Keratinocyte (primary cell): Measurements from ENCODE around the gene HAUS8. TPM values are rescaled to one million over a fixed set of nuclear protein-coding genes. Genes with fewer than 3 reads are reported as not detected.

ENCODE experiments used
- DNase-seq: peaks from one replicate; pipeline ENCODE4 v3.0.0-alpha.2; 2011; ENCODE audit warnings: low read depth, missing footprints, low spot score
- FAIRE-seq: peaks from 2 replicates; lab custom pipeline; 2011; peaks lifted over from hg19 to GRCh38; lab: Jason Lieb, UNC
- H2AFZ ChIP-seq: 2 replicates; pipeline ENCODE4 v1.6.0; 2012; ENCODE audit warnings: low read length, control low read depth, inconsistent platforms; ENCODE audit not compliant: control insufficient read depth
- H3K27ac ChIP-seq: 2 replicates; pipeline ENCODE4 v1.5.1; 2011; ENCODE audit warnings: low read length; ENCODE audit not compliant: control insufficient read depth, insufficient read depth
- H3K27me3 ChIP-seq: 3 replicates; pipeline ENCODE4 v1.6.0; 2011; ENCODE audit warnings: low read length; ENCODE audit not compliant: control insufficient read depth, insufficient read depth; ENCODE audit errors: extremely low read depth
- H3K36me3 ChIP-seq, 2 experiments: 2 replicates in 1 of 2; 3 replicates in 1 of 2; pipeline ENCODE4 v1.5.1; 2011; ENCODE audit warnings: low read length in 2 of 2, mild to moderate bottlenecking in 1 of 2; ENCODE audit not compliant: control insufficient read depth in 2 of 2, insufficient read depth in 2 of 2; ENCODE audit errors: extremely low read depth in 1 of 2
- H3K4me1 ChIP-seq: 3 replicates; pipeline ENCODE4 v1.5.1; 2011; ENCODE audit warnings: low read length; ENCODE audit not compliant: control insufficient read depth, insufficient read depth; ENCODE audit errors: extremely low read depth
- H3K4me2 ChIP-seq: 3 replicates; pipeline ENCODE4 v1.6.0; 2011; ENCODE audit warnings: low read depth, low read length; ENCODE audit not compliant: control insufficient read depth, insufficient read depth; ENCODE audit errors: extremely low read depth
- H3K4me3 ChIP-seq, 3 experiments: fragments of 200-600 bp in 1 of 3; sonication (generic) in 1 of 3; 2 replicates in 2 of 3; 3 replicates in 1 of 3; pipeline ENCODE4 v1.5.1; 2011 to 2016; ENCODE audit warnings: low read length in 3 of 3, mild to moderate bottlenecking in 3 of 3, control low read depth in 2 of 3, inconsistent platforms in 1 of 3, low read depth in 1 of 3, mixed read lengths in 1 of 3, mixed run types in 1 of 3, moderate library complexity in 1 of 3; ENCODE audit not compliant: control insufficient read depth in 2 of 3, insufficient read depth in 2 of 3; ENCODE audit errors: extremely low read depth in 1 of 3
- H3K79me2 ChIP-seq: 2 replicates; pipeline ENCODE4 v1.6.0; 2012; ENCODE audit warnings: low read length; ENCODE audit not compliant: control insufficient read depth, insufficient read depth
- H3K9ac ChIP-seq: 3 replicates; pipeline ENCODE4 v1.6.0; 2011; ENCODE audit warnings: low read length; ENCODE audit not compliant: control insufficient read depth, insufficient read depth; ENCODE audit errors: extremely low read depth
- H3K9me1 ChIP-seq: 3 replicates; pipeline ENCODE4 v1.6.0; 2011; ENCODE audit warnings: low read length; ENCODE audit not compliant: control insufficient read depth, insufficient read depth; ENCODE audit errors: extremely low read depth
- H3K9me3 ChIP-seq: 2 replicates; pipeline ENCODE4 v1.5.1; 2012; ENCODE audit warnings: low read depth, low read length; ENCODE audit not compliant: control insufficient read depth
- H4K20me1 ChIP-seq: 3 replicates; pipeline ENCODE4 v1.6.0; 2011; ENCODE audit warnings: low read length; ENCODE audit not compliant: control insufficient read depth, insufficient read depth; ENCODE audit errors: extremely low read depth
- CTCF ChIP-seq, 3 experiments: IDR thresholded peaks in 1 of 3; conservative IDR thresholded peaks in 1 of 3; optimal IDR thresholded peaks in 1 of 3; 2 replicates in 2 of 3; 3 replicates in 1 of 3; pipeline versions ENCODE3 to v1.5.1; 2011; ENCODE audit warnings: low read length in 3 of 3, mild to moderate bottlenecking in 3 of 3, moderate library complexity in 2 of 3, control low read depth in 1 of 3, inconsistent platforms in 1 of 3; ENCODE audit not compliant: insufficient read depth in 2 of 3; ENCODE audit errors: extremely low read depth in 1 of 3
- EZH2 ChIP-seq: IDR thresholded peaks from one replicate; pipeline ENCODE4 v1.6.1; 2012; ENCODE audit warnings: inconsistent platforms, mild to moderate bottlenecking, low read length, moderate library complexity
- dilution Hi-C: fragments of 300-500 bp; cut with MboI; formaldehyde crosslinking; loops from one replicate; pipeline ENCODE4 v1.7.0; 2020; ENCODE audit warnings: low sequenced_read_pairs; ENCODE audit not compliant: extremely low pct_ligation_motif_present
- polyA plus RNA-seq, 5 experiments: library from polyadenylated mRNA; depleted of rRNA in 3 of 5; stranded (reverse) in 3 of 5; stranded (forward) in 1 of 5; unstranded in 1 of 5; fragments of >200 nt; gene quantifications; 1 replicate in 1 of 5; 2 replicates in 3 of 5; 3 replicates in 1 of 5; pipeline versions ENCODE4 v1.2.1 to v1.2.3, GENCODE V29; 2011 to 2012; ENCODE audit warnings: missing spikeins in 2 of 5, low read depth in 1 of 5, low replicate concordance in 1 of 5

HAUS8 gene
- polyA plus RNA-seq, 1 donor (not counting 4 experiments of a cell fraction or from before 2014, with no cell fraction given) = 8.1 TPM

- Histone ChIP-seq H3K9ac (no peak overlapping the region), H3K9me3 (peaks cover 7% of the 10 kb centered on the region), H3K9me1 (no peaks in the 10 kb centered on the region), H3K4me3 (no peak overlapping the region), H3K27ac (no peak overlapping the region), H2AFZ (no peak overlapping the region), H3K36me3 (peaks cover 3 to 20% of the 10 kb centered on the region in 2 experiments), H3K27me3 (no peaks in the 10 kb centered on the region), H4K20me1 (no peaks in the 10 kb centered on the region), H3K79me2 (peaks cover 10% of the 10 kb centered on the region), H3K4me1 (no peaks in the 10 kb centered on the region), H3K4me2 (no peak overlapping the region)
- DNase-seq (no peak), FAIRE-seq (no peak)
- TF ChIP-seq EZH2 (no peak), CTCF (optimal IDR thresholded peaks at IDR 0.05 in 1 of 3, IDR thresholded peaks at IDR 0.05 in 1 of 3, conservative IDR thresholded peaks at IDR 0.05 in 1 of 3; ENCODE audit: extremely low read depth in 1 of 3, insufficient read depth in 2 of 3, low read length in 3 of 3) (no peak)
- dilution Hi-C loops = no loop called here
Observed at GRCh38 chr19:17061205-17061604, 14.0 kb downstream of the HAUS8 start.

- no peaks in the 10 kb centered on the region for H3K27me3 ChIP-seq
- DNase-seq (no peak), FAIRE-seq (no peak)
- no peaks in the 10 kb centered on the region for H4K20me1 ChIP-seq
- peaks cover 10% of the 10 kb centered on the region for H3K79me2 ChIP-seq
- dilution Hi-C loops = no loop called here
- H3K4me2 ChIP-seq = no peak overlapping the region
- H3K9me3 ChIP-seq = peaks cover 7% of the 10 kb centered on the region
- H3K4me1 ChIP-seq = no peaks in the 10 kb centered on the region
- H3K9me1 ChIP-seq = no peaks in the 10 kb centered on the region
- no peak overlapping the region for H3K4me3 ChIP-seq
- no peak for TF ChIP-seq EZH2
- no peak for TF ChIP-seq CTCF (optimal IDR thresholded peaks at IDR 0.05 in 1 of 3, IDR thresholded peaks at IDR 0.05 in 1 of 3, conservative IDR thresholded peaks at IDR 0.05 in 1 of 3; ENCODE audit: extremely low read depth in 1 of 3, insufficient read depth in 2 of 3, low read length in 3 of 3)
- H3K9ac ChIP-seq = no peak overlapping the region
- no peak overlapping the region for H3K27ac ChIP-seq
- peaks cover 3 to 20% of the 10 kb centered on the region in 2 experiments for H3K36me3 ChIP-seq
- H2AFZ ChIP-seq = no peak overlapping the region
Observed at GRCh38 chr19:17060802-17061201, 14.4 kb downstream of the HAUS8 start.
